NCI-H460 (cell line): Measurements from ENCODE around the gene MISP3. TPM values are rescaled to one million over a fixed set of nuclear protein-coding genes. Genes with fewer than 3 reads are reported as not detected.

ENCODE experiments used
- DNase-seq: peaks from one replicate; pipeline ENCODE4 v3.0.0-alpha.2; 2016; ENCODE audit warnings: low read depth; ENCODE audit errors: extremely low read depth
- total RNA-seq: library from RNA; depleted of rRNA; stranded (reverse); fragments of >200 nt; shearing (Covaris generic); gene quantifications from 2 replicates; pipeline ENCODE4 v1.2.3, GENCODE V29; 2014

MISP3 gene
- total RNA-seq, 1 experiment from 2014 or later = 2.6 TPM

GRCh38 chr19:14053032-14053431, 19.6 kb upstream of the MISP3 start:
- no peak for DNase-seq

GRCh38 chr19:14053500-14053899, 19.1 kb upstream of the MISP3 start:
- no peak for DNase-seq

GRCh38 chr19:14054099-14054498, 18.5 kb upstream of the MISP3 start:
- no peak for DNase-seq

DNA sequence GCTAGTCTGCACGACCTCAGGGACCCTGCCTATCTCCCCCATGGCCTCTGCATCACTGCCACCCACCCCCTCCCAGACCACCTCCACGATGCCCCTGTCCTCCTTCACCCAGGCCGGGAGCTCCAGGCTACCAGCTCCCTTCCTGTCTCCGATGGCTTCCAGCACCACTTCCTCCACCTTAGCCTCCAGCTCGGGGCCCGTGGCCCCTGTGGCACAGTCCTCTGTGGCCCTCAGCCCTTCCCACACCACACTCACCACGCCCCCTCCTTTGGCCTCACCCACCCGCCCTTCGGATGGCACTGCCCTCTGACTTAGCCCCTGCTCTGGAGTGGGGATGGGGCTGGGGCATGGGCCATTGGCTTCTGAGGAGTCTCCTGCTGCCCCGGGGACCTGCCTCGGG, 17.9 kb upstream of the MISP3 start:
- DNase-seq = no peak

- DNase-seq = no peak
These were observed 17.2 kb upstream of the MISP3 start for GRCh38 chr19:14055396-14055795.

DNA sequence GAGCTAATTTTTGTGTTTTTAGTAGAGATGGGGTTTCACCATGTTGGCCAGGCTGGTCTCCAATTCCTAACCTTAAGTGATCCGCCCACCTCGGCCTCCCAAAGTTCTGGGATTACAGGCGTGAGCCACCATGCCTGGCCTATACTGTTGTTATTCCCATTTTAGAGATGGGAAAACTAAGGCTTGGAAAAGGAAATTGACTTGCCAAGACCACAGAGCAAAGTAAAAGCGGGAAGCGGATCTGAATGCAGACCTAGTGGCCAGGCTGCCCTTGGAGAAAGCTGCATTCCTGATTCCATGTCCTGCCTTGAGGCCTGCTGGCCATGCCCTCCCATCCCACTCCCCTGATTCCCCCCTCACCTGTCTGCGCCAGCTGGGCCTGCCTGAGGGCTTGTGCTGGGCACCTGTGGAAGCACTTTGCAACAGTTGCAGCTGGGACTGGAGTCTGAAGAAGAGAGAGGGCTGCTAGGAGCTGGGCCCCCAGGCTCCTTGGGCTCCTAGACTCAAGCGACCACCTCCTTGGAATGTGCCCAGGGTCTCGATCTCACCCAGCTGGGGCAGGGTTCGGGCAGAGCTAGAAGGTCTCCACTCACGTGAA, 16.4 kb upstream of the MISP3 start:
- no peak for DNase-seq

- DNase-seq = no peak
These were observed 15.7 kb upstream of the MISP3 start for GRCh38 chr19:14056741-14057356.

DNA sequence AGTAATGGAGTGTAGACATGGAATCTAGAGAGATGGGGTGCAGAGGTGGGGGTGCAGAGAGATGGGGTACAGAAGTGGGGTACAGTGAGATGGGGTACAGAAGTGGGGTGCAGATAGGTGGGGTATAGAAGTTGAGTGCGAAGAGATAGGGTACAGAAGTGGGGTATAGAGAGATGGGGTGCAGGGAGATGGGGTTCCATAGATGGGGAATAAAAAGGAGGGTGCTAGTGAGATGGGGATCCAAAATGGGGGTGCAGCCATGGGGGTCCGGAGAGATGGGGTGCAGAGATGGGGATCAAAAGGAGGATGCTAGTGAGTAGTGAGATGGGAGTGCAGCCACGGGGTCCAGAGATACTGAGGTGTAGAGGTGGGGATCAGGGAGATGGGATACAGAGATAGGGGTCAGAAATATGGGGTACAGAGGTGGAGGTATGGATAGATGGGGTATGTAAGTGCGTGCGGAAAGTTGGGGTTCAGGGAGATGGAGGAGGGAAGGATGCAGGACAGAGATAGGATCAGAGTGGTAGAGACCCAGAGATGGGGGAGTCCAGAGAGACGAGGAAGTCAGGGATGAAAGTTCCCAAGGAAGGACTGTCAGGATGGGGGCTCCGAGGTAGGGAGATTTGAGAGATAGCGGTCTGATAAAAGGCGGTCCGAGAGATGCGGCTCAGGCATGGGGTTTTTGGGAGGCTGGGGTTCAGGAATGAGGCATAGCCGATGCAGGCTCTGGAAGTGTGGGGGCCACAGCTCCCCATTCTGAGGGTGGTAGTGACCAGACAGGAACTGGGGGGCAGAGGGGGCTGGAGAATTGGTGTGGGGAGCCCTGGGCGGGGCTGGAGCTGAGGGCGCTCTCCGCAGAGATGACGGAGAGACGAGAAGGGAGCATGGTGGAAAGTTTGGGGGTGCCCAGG, 14.1 kb upstream of the MISP3 start:
- DNase-seq = no peak

DNA sequence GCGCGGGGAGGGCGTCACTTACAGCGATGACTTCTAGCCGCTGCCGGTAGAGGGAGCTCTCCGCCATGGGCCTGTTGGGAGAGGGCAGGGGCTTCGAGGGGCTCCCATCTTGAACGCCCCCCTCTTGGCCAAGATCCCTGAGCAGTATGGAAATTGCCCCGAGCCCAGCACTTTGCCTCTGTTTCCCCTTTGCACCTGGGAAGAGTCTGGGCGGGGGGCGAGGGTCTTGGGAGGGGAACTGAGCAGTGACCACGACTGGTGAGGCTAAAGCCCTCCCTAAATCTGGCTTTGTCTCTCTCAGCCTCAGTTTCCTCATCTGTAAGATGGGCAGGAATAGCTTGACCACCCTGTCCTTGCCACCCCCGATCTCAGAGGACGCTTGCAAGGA, 13.5 kb upstream of the MISP3 start:
- no peak for DNase-seq

GRCh38 chr19:14059652-14060155, 12.9 kb upstream of the MISP3 start:
- DNase-seq = no peak

DNA sequence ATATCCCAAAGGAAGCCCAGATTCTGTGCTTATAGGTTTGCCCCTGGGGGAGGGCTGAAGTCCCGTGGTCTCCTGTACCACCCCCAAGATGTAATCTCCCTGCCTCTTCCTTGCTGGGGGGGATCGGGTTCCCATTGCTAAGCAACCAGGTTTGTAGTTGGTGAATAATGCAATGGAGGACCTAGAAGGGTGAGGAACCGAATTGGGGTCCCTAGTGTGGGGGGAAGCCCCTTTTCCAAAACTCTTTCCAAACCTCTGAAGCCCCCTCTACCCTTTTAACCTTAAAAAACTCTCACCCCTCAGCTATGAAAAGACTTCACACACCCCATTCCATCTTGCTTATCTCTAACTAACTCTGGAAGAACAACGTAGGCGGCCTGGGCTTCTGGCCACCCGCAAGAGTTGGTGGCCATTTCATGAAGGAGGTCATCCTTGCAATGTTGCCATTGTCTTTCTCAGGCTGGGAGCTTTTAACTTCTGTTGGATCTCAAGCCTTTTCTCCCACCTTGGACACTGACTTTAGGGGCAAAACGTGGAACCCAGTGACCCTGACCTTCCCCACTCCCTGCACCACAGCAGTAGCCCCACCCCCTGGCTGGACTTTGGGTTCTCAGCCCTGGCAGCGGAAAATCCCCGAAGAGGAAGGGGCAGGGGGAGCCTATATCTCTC, 11.4 kb upstream of the MISP3 start:
- no peak for DNase-seq

GRCh38 chr19:14061751-14062557, 10.6 kb upstream of the MISP3 start, which contains the start of gene PALM3:
Gene PALM3, minus strand, starts transcription at chr19:14062076. Its CDS starts 96 bp downstream, at chr19:14061980.
- no peak for DNase-seq

GRCh38 chr19:14062558-14062855, 10.1 kb upstream of the MISP3 start:
- DNase-seq = no peak

- DNase-seq = no peak
These were observed 9.5 kb upstream of the MISP3 start for GRCh38 chr19:14063105-14063504.

DNA sequence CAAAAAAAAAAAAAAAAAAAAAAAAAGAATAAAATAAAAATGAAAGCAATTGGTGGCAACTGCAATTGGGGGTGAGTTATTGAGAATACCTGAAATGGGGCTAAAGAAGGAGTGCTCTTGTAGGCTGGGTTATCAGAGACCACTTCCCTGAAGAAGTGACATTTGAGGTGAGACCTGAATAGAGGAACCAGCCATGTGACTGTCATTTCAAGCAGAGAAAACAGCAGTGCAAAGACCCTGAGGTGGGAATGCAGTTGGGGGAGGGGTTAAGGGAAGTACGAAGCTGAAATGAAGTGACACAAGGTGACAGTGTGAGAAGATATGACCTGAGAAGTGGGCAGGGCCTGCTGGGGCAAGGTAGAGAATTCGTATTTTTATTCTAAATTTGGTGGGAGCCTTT, 6.5 kb upstream of the MISP3 start:
- DNase-seq = no peak

DNA sequence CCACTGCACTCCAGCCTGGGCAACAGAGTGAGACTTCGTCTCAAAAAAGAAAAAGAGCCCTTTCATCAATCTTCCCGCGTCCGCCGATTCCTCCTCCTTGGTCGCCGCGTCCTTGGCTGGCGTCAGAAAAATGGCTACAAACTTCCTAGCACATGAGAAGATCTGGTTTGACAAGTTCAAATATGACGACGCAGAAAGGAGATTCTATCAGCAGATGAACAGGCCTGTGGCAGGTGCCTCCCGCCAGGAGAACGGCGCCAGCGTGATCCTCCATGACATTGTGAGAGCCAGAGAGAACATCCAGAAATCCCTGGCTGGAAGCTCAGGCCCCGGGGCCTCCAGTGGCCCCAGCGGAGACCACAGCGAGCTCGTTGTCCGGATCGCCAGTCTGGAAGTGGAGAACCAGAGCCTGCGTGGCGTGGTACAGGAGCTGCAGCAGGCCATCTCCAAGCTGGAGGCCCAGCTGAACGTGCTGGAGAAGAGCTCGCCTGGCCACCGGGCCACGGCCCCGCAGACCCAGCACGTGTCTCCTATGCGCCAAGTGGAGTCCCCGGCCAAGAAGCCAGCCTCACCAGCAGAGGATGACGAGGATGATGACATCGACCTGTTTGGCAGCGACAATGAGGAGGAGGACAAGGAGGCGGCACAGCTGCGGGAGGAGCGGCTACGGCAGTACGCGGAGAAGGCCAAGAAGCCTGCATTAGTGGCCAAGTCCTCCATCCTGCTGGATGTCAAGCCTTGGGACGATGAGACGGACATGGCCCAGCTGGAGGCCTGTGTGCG, 2.1 kb upstream of the MISP3 start:
- DNase-seq = no peak

DNA sequence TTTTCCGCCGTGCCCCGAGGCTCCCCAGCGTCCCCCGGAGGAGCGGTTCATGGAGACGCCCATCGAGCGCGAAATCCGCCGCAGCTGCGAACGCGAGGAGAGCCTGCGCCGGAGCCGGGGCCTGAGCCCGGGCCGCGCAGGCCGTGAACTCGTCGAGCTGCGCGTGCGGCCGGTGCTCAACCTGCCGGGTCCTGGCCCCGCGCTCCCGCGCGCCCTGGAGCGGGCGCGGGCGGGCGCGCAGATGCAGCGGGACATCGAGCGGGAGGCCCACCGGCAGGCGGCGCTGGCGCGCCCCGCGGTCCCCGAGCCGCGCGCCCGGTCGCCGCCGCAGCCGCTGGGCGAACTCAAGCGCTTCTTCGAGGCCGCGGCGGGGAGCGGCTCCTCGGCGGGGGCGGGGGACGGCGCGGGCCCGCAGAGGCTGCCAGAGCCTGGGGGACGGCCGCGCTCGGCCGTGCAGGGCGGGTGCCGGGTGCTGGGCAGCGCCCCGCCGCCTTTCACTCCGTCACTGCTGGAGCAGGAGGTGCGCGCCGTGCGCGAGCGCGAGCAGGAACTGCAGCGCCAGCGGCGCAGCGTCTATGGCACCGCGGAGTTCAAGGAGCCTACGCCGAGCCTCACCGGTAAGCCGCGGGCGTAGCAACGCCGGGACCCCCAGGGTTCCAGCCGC, 807 bp downstream of the MISP3 start:
- peak; percentile 50 for DNase-seq

GRCh38 chr19:14073925-14074838, 1.6 kb downstream of the MISP3 start:
- DNase-seq = no peak
